ENCODE measurements around the gene NFATC2.

- TF ChIP-seq CTCF (IDR thresholded peaks at IDR 0.05; ENCODE audit: poor library complexity, severe bottlenecking) (no peak), RAD21 (conservative IDR thresholded peaks at IDR 0.05) (no peak), REST (IDR thresholded peaks at IDR 0.05; ENCODE audit: borderline replicate concordance) (no peak), POLR2AphosphoS5 (IDR thresholded peaks at IDR 0.05) (no peak), SMC3 (conservative IDR thresholded peaks at IDR 0.05; ENCODE audit: poor library complexity) (no peak), EP300 (conservative IDR thresholded peaks at IDR 0.05; ENCODE audit: poor library complexity, severe bottlenecking) (no peak), TAF1 (IDR thresholded peaks at IDR 0.05; ENCODE audit: low read depth) (no peak), EZH2 (IDR thresholded peaks at IDR 0.05; ENCODE audit: borderline replicate concordance, insufficient read depth, low read length, poor library complexity, severe bottlenecking) (no peak), MXI1 (conservative IDR thresholded peaks at IDR 0.05; ENCODE audit: poor library complexity, severe bottlenecking) (no peak)
These were observed 124.4 kb downstream of the NFATC2 start for GRCh38 chr20:51418137-51418529.
